ENCODE data around the gene ASTN2. TPM values are rescaled to one million over a fixed set of nuclear protein-coding genes. Genes with fewer than 3 reads are reported as not detected.

ASTN2 gene
- total RNA-seq, 1 donor from 2014 or later: 12.2 TPM

GRCh38 chr9:116760636-116761035, 654.2 kb downstream of the ASTN2 start:
- H3K36me3 ChIP-seq (ENCODE audit: control insufficient read depth, insufficient read depth, low read length): no peaks in the 10 kb centered on the region
- H3K4me3 ChIP-seq (ENCODE audit: low read depth, low read length): no peak overlapping the region
- no peaks in the 10 kb centered on the region for H3K27me3 ChIP-seq (ENCODE audit: control insufficient read depth, insufficient read depth, low read length)
- no peak for DNase-seq (ENCODE audit: low read depth)
- TF ChIP-seq, protein P1, sequence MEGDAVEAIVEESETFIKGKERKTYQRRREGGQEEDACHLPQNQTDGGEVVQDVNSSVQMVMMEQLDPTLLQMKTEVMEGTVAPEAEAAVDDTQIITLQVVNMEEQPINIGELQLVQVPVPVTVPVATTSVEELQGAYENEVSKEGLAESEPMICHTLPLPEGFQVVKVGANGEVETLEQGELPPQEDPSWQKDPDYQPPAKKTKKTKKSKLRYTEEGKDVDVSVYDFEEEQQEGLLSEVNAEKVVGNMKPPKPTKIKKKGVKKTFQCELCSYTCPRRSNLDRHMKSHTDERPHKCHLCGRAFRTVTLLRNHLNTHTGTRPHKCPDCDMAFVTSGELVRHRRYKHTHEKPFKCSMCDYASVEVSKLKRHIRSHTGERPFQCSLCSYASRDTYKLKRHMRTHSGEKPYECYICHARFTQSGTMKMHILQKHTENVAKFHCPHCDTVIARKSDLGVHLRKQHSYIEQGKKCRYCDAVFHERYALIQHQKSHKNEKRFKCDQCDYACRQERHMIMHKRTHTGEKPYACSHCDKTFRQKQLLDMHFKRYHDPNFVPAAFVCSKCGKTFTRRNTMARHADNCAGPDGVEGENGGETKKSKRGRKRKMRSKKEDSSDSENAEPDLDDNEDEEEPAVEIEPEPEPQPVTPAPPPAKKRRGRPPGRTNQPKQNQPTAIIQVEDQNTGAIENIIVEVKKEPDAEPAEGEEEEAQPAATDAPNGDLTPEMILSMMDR (IDR thresholded peaks at IDR 0.05; ENCODE audit: insufficient read depth, low read length, poor library complexity, severe bottlenecking): no peak

GRCh38 chr9:116757030-116757429, 657.8 kb downstream of the ASTN2 start:
- no peaks in the 10 kb centered on the region for H3K36me3 ChIP-seq (ENCODE audit: control insufficient read depth, insufficient read depth, low read length)
- TF ChIP-seq, protein P1 (IDR thresholded peaks at IDR 0.05; ENCODE audit: insufficient read depth, low read length, poor library complexity, severe bottlenecking): no peak
- no peak overlapping the region for H3K4me3 ChIP-seq (ENCODE audit: low read depth, low read length)
- H3K27me3 ChIP-seq (ENCODE audit: control insufficient read depth, insufficient read depth, low read length): no peaks in the 10 kb centered on the region
- DNase-seq (ENCODE audit: low read depth): no peak

GRCh38 chr9:116753389-116753788, 661.5 kb downstream of the ASTN2 start:
- DNase-seq (ENCODE audit: low read depth): no peak
- no peaks in the 10 kb centered on the region for H3K27me3 ChIP-seq (ENCODE audit: control insufficient read depth, insufficient read depth, low read length)
- TF ChIP-seq, protein P1 (IDR thresholded peaks at IDR 0.05; ENCODE audit: insufficient read depth, low read length, poor library complexity, severe bottlenecking): no peak
- H3K4me3 ChIP-seq (ENCODE audit: low read depth, low read length): no peak overlapping the region
- no peaks in the 10 kb centered on the region for H3K36me3 ChIP-seq (ENCODE audit: control insufficient read depth, insufficient read depth, low read length)

- Histone ChIP-seq H3K36me3 (ENCODE audit: control insufficient read depth, insufficient read depth, low read length) (no peaks in the 10 kb centered on the region), H3K4me3 (ENCODE audit: low read depth, low read length) (no peak overlapping the region), H3K27me3 (ENCODE audit: control insufficient read depth, insufficient read depth, low read length) (no peaks in the 10 kb centered on the region)
- TF ChIP-seq, protein P1 (IDR thresholded peaks at IDR 0.05; ENCODE audit: insufficient read depth, low read length, poor library complexity, severe bottlenecking): no peak
- no peak for DNase-seq (ENCODE audit: low read depth)
Observed at GRCh38 chr9:116750510-116750909, 664.3 kb downstream of the ASTN2 start.

DNA sequence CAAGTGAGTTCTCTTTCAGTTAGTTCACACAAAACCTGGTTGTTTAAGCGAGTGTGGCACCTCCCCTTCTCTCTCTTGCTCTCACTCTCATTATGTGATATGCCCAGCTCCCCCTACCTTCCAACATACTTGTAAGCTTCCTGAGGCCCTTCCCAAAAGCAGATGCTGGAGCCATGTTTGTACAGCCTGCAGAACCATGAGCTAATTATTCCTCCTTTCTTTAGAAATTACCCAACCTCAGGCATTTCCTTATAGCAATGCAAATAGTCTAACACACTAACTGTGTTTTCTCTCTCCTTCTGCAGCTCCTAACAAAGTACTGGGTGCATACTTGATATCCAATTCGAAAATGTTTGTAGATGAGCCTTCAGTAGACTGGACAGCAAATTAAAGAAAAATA, 665.1 kb downstream of the ASTN2 start:
- TF ChIP-seq, protein P1 (IDR thresholded peaks at IDR 0.05; ENCODE audit: insufficient read depth, low read length, poor library complexity, severe bottlenecking): no peak
- Histone ChIP-seq H3K27me3 (ENCODE audit: control insufficient read depth, insufficient read depth, low read length) (no peaks in the 10 kb centered on the region), H3K36me3 (ENCODE audit: control insufficient read depth, insufficient read depth, low read length) (no peaks in the 10 kb centered on the region), H3K4me3 (ENCODE audit: low read depth, low read length) (no peak overlapping the region)
- DNase-seq (ENCODE audit: low read depth): no peak

DNA sequence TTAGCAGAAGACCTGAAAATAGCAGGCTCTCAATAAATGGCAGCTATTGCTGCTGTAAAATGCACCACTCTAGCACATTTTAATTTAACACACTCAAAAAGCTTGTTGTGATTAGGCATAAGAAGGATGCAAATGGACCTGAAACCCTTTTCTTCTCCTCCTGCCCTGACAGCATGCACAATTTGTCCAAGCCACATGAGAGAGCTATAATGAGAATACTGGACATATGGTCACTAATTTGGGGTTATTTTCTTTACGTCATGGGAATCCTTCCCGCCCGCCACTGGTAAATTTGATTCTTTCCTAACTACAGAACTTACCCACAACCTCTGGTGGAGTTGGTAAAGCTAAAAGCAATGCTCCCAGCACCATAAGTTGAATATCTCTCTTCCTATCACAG, 665.7 kb downstream of the ASTN2 start:
- Histone ChIP-seq H3K4me3 (ENCODE audit: low read depth, low read length) (no peak overlapping the region), H3K36me3 (ENCODE audit: control insufficient read depth, insufficient read depth, low read length) (no peaks in the 10 kb centered on the region), H3K27me3 (ENCODE audit: control insufficient read depth, insufficient read depth, low read length) (no peaks in the 10 kb centered on the region)
- no peak for DNase-seq (ENCODE audit: low read depth)
- TF ChIP-seq, protein P1 (IDR thresholded peaks at IDR 0.05; ENCODE audit: insufficient read depth, low read length, poor library complexity, severe bottlenecking): no peak
